22Rv1 (cell line): Measurements from ENCODE around the gene SYNPR.

Source experiments
- ZFX ChIP-seq: fragments of 450-650 bp; IDR thresholded peaks from 2 replicates; pipeline ENCODE4 v1.6.1; 2017; ENCODE audit warnings: antibody characterized with exemption, borderline replicate concordance
- TF ChIP-seq, protein P1 (sequence below): fragments of 450-650 bp; IDR thresholded peaks from 2 replicates; pipeline ENCODE4 v1.5.1; 2017; ENCODE audit warnings: mild to moderate bottlenecking

DNA sequence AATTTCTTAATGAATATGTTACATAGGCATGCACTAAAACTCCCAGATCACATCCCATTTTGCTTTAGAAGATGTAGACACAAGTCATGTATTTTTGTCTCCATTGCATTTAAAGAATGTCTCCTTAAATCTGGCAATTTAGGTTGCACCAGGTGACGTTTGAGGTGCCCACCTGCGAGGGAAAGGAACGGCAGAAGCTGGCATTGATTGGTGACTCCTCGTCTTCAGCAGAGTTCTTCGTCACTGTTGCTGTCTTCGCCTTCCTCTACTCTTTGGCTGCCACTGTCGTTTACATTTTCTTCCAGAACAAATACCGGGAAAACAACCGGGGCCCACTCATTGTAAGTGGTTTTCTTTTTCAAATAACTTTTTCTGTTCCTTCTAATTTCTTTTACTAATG, 278.3 kb downstream of the SYNPR start:
- TF ChIP-seq, protein P1, sequence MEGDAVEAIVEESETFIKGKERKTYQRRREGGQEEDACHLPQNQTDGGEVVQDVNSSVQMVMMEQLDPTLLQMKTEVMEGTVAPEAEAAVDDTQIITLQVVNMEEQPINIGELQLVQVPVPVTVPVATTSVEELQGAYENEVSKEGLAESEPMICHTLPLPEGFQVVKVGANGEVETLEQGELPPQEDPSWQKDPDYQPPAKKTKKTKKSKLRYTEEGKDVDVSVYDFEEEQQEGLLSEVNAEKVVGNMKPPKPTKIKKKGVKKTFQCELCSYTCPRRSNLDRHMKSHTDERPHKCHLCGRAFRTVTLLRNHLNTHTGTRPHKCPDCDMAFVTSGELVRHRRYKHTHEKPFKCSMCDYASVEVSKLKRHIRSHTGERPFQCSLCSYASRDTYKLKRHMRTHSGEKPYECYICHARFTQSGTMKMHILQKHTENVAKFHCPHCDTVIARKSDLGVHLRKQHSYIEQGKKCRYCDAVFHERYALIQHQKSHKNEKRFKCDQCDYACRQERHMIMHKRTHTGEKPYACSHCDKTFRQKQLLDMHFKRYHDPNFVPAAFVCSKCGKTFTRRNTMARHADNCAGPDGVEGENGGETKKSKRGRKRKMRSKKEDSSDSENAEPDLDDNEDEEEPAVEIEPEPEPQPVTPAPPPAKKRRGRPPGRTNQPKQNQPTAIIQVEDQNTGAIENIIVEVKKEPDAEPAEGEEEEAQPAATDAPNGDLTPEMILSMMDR: no peak
- no peak for TF ChIP-seq ZFX
